Pancreas (tissue), 10 donors: ENCODE results near the gene GCFC2. TPM values are rescaled to one million over a fixed set of nuclear protein-coding genes. Genes with fewer than 3 reads are reported as not detected.
"Not testable (repeated sequence)": the region's sequence is repeated elsewhere in the genome, so short reads cannot be mapped to it uniquely, and the experiment has no call there.

Source experiments
- ATAC-seq, 4 donors: fragments of 200-7000 bp; cut with Tn5 transposase; one replicate each; pipeline versions ENCODE4 v1.8.0 to v1.9.1; 2020; ENCODE audit warnings: mild to moderate bottlenecking in 4 of 4, moderate library complexity in 4 of 4
- DNase-seq, 6 donors: peaks; one replicate each; pipeline ENCODE4 v3.0.0-alpha.2; 2020
- FAIRE-seq: peaks from 2 replicates; lab custom pipeline; 2012; peaks lifted over from hg19 to GRCh38; lab: Jason Lieb, UNC
- H3K27ac ChIP-seq, 4 donors: fragments of 200-600 bp; sonication (generic); 1 replicate in 3 of 4; 2 replicates in 1 of 4; pipeline versions ENCODE4 v1.5.0 to v1.8.0; 2020
- H3K27me3 ChIP-seq, 4 donors: fragments of 200-600 bp; one replicate each; pipeline ENCODE4 v1.8.0; 2021
- H3K36me3 ChIP-seq, 3 donors: fragments of 200-600 bp; sonication (generic) in 1 of 3; one replicate each; pipeline versions ENCODE4 v1.5.0 to v1.8.0; 2020 to 2021
- H3K4me1 ChIP-seq, 3 donors: fragments of 200-600 bp; one replicate each; pipeline ENCODE4 v1.8.0; 2021
- H3K4me3 ChIP-seq, 4 donors: fragments of 200-600 bp; sonication (generic) in 2 of 4; one replicate each; pipeline versions ENCODE4 v1.5.0 to v1.8.0; 2020 to 2021
- H3K9me3 ChIP-seq, 4 donors: fragments of 200-600 bp; one replicate each; pipeline ENCODE4 v1.8.0; 2021
- CTCF ChIP-seq, 4 donors: fragments of 200-600 bp; sonication (generic) in 3 of 4; IDR thresholded peaks; one replicate each; pipeline versions ENCODE4 v1.5.0 to v1.8.0; 2021; ENCODE audit warnings: antibody characterized with exemption in 4 of 4
- WGBS, 2 donors: extraction: QIAGEN DNeasy Blood & Tissue Kit; methylation state at CpG; one replicate each; pipeline ENCODE4 v1.1.7; 2013; 5-methylcytosine and 5-hydroxymethylcytosine counted together
- intact Hi-C, 3 donors: fragments of 100-400 bp; cut with DNase I; formaldehyde crosslinking; loops; one replicate each; pipeline versions ENCODE4 v1.11.1 to v1.14.2; 2022
- polyA plus RNA-seq, 2 donors: library from polyadenylated mRNA; stranded (reverse); fragments of 200-250 nt; gene quantifications; one replicate each; pipeline ENCODE4 v1.2.3, GENCODE V29; 2013
- total RNA-seq, 6 donors: library from RNA; stranded (reverse); fragmentation: NEBNext Ultra II Directional in 4 of 6; extraction: Animal tissue kit (Norgen Biotek cat#: 25700) in 4 of 6; gene quantifications; one replicate each; pipeline versions ENCODE4 v1.2.1 to v1.2.4, GENCODE V29; 2021 to 2023
- donor health status: healthy with polysubstance abuse.
- donor health status: DM: no; HTN: no; CAD: no; lungs with moderate emphysema.
- donor health status: DM: no; HTN: no; CAD: no.
- donor health status: control.
- donor health status: control.
- donor health status: Bipolar disorder and iron deficiency.
- donor health status: DM: yes; HTN: yes; CAD: no.
- donor health status: DM: no; HTN: no; CAD: no.
- donor health status: DM: no; HTN: no; CAD: no.
- donor health status: DM: yes; HTN: yes; CAD: no.

GCFC2 gene
- total and polyA plus RNA-seq, 8 donors = 11.5 to 22.5 (median 14.6) TPM

- H3K4me3 ChIP-seq = no peak overlapping the region
- TF ChIP-seq CTCF (IDR thresholded peaks at IDR 0.05) = no peak
- intact Hi-C loops = no loop called here
- no peak for ATAC-seq
- no peaks in the 10 kb centered on the region for H3K27me3 ChIP-seq
- DNase-seq = no peak
- H3K27ac ChIP-seq = no peak overlapping the region
- peaks cover 0 to 26% (median 5%) of the 10 kb centered on the region in 3 donors for H3K36me3 ChIP-seq
- WGBS, 2 donors = 97% methylated on average over 1 of the region's 1 CpG
- no peak for FAIRE-seq
- H3K4me1 ChIP-seq = no peaks in the 10 kb centered on the region
- no peaks in the 10 kb centered on the region for H3K9me3 ChIP-seq
Observed at GRCh38 chr2:75688196-75688595, 22.5 kb downstream of the GCFC2 start.

GRCh38 chr2:75683430-75683829 is 27.3 kb downstream of the GCFC2 start:
- H3K4me1 ChIP-seq, ATAC-seq, DNase-seq, H3K9me3 ChIP-seq, FAIRE-seq, H3K27ac ChIP-seq, H3K4me3 ChIP-seq, intact Hi-C loops, H3K27me3 ChIP-seq: not testable (repeated sequence)
- peaks cover 0 to 16% (median 5%) of the 10 kb centered on the region in 3 donors for H3K36me3 ChIP-seq
- 96 to 100% methylated on average over 5 of the region's 5 CpGs for WGBS, 2 donors

- intact Hi-C loops = no loop called here
- H3K4me1 ChIP-seq = peaks cover 0 to 4% (median 0%) of the 10 kb centered on the region in 3 donors
- H3K4me3 ChIP-seq = no peak overlapping the region
- H3K9me3 ChIP-seq = no peaks in the 10 kb centered on the region
- DNase-seq (no peak), FAIRE-seq (no peak), ATAC-seq (peak in 3 of 4 donors; percentile 26 to 57 (median 49))
- H3K36me3 ChIP-seq = peaks cover 0 to 13% (median 0%) of the 10 kb centered on the region in 3 donors
- TF ChIP-seq CTCF (IDR thresholded peaks at IDR 0.05) = no peak
- H3K27ac ChIP-seq = no peak overlapping the region
- 59 to 85% methylated on average over 1 of the region's 1 CpG for WGBS, 2 donors
- no peaks in the 10 kb centered on the region for H3K27me3 ChIP-seq
Observed at GRCh38 chr2:75680402-75680801, 30.3 kb downstream of the GCFC2 start.

- no peak for FAIRE-seq
Observed at GRCh38 chr2:75679556-75679955, 31.2 kb downstream of the GCFC2 start.

GRCh38 chr2:75676464-75676863 is 34.3 kb downstream of the GCFC2 start:
- Histone ChIP-seq H3K27ac (no peak overlapping the region), H3K9me3 (no peaks in the 10 kb centered on the region), H3K4me1 (peaks cover 0 to 4% (median 0%) of the 10 kb centered on the region in 3 donors), H3K36me3 (peaks cover 0 to 11% (median 0%) of the 10 kb centered on the region in 3 donors), H3K4me3 (no peak overlapping the region), H3K27me3 (no peaks in the 10 kb centered on the region)
- no peak for FAIRE-seq
- TF ChIP-seq CTCF (IDR thresholded peaks at IDR 0.05) = no peak
- DNase-seq = no peak
- WGBS, 2 donors = 76 to 83% methylated on average over 3 of the region's 3 CpGs
- intact Hi-C loops = no loop called here
- no peak for ATAC-seq

More at GRCh38 chr2:75679556-75679955, 31.2 kb downstream of the GCFC2 start:
- Histone ChIP-seq H3K27ac (no peak overlapping the region), H3K27me3 (no peaks in the 10 kb centered on the region), H3K36me3 (peaks cover 0 to 13% (median 0%) of the 10 kb centered on the region in 3 donors), H3K9me3 (no peaks in the 10 kb centered on the region), H3K4me1 (peaks cover 0 to 4% (median 0%) of the 10 kb centered on the region in 3 donors), H3K4me3 (no peak overlapping the region)
- WGBS, 2 donors = 79 to 82% methylated on average over 1 of the region's 1 CpG
- DNase-seq (no peak), ATAC-seq (no peak)
- intact Hi-C loops = no loop called here
- TF ChIP-seq CTCF (IDR thresholded peaks at IDR 0.05) = no peak
